ENCODE measurements around the gene SCN8A.
A peak's percentile ranks its signal among the peaks of the same experiment; 100 is the strongest.

Gene SCN8A

DNA sequence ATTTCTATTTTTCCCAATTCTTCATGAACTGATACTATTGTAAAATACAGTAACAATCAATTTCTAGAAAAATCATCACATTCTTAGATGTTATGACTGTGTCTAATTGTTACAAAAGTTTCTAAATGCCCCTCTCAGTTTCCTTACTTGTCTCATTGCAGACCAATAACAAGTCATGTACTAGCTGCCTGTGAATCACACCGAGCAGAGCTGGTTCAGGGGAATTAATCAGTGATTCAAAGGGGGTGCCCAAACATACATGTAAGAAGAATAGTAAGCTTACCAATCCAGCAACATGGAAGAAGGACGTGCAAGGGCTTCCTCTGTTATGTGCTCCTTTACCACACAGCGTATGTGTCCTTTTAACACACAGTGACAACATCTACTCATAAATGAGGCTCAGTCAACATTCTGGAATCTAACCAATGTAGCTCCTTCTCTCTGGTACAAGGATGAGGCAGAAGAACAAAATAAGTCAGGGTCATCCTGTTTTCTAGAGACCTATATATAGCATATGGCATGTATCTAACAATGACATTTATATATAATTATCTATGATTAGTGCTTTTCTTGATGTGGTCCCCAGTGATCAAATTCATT, 126.4 kb downstream of the SCN8A start:
- DNase-seq (ENCODE audit: low spot score): no peak

DNA sequence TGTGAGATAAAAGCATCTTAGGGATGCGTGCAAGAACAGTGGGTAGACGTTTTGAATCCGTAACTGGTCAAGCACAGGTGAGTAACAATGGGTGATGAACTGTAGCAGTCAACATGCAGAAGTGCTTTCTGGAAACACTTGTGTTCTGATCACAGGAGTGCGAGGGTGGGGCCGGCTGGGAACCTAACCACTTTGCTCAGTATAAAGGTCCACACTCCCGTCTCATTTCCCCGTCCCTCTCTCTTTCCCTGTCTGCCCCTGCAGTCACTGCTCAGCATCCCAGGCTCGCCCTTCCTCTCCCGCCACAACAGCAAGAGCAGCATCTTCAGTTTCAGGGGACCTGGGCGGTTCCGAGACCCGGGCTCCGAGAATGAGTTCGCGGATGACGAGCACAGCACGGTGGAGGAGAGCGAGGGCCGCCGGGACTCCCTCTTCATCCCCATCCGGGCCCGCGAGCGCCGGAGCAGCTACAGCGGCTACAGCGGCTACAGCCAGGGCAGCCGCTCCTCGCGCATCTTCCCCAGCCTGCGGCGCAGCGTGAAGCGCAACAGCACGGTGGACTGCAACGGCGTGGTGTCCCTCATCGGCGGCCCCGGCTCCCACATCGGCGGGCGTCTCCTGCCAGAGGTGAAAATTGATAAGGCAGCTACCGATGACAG, 130.4 kb downstream of the SCN8A start:
- DNase-seq (ENCODE audit: low spot score): peak; percentile 26

DNA sequence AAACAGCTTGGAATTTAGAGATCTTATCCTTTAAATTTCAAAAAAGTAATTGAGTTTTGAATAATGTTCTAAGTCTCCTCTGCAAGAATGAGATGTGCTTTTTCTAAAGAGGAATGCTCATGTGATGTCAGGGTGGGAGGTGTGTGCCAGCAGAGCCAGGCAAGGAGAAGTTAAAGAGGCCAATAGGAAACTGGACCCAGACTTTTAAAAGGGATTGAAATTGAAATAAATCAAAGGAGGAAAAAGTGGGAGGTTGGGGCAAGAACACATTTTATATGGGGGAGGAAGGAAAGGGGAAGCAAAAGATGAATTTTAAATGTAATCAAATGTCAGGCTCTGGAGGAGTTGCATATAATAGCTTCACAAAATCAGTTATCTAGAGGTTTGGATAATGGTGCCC, 131.4 kb downstream of the SCN8A start:
- DNase-seq (ENCODE audit: low spot score): no peak

DNA sequence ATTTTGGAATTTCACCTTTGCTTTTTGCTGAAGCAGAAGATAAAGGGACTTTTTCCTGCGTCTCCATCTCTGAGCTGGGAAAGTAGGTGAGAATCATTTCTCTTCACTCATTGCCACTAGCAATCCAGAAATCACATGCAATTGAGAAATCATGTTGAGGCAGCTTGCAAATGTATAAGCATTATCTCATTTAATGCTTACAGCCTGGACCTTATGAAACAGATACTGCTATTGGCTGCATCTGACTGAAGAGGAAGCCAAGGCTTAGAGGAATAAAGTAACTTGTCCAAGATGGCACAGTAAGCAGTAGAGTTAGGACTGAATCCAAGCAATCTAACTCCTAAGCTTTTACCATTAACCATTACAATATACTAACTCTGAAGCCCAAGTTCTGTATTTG, 135.1 kb downstream of the SCN8A start:
- DNase-seq (ENCODE audit: low spot score): no peak

DNA sequence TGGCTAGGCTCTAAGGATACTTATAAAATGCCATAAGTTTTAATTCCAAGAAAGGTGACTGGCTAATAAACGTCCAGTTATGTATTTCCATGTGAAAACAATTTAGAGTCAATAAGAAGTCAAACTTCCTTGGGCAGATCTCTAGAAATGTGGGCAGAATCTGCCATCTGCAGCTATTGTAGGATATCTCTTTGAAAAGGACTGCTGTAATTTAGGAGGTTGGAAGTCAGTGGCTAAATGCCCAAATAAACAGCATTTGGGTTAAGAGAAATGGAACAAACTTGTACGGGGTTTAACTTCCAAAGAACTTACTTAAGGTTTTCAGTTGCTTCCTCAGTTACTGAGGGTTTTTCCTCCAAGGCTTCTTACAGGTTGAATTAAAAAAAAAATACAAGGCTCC, 135.9 kb downstream of the SCN8A start:
- DNase-seq (ENCODE audit: low spot score): no peak

DNA sequence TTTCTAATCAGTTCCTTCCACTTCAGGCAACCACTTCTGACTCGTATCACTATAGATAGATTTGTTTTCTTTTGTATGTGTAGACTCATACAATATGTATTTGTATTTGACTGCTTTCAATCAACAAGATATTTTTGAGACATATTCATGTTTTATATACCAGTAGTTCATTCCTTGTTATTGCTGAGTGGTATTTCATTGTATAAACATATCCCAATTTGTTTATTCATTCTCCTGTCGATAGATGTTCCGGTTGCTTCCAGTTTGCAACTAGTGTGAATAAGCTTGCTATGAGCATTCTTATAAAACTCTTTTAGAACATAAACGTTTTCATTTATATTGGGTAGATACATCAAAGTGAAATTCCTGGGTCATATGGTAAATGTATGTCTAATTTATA, 138.3 kb downstream of the SCN8A start:
- no peak for DNase-seq (ENCODE audit: low spot score)

DNA sequence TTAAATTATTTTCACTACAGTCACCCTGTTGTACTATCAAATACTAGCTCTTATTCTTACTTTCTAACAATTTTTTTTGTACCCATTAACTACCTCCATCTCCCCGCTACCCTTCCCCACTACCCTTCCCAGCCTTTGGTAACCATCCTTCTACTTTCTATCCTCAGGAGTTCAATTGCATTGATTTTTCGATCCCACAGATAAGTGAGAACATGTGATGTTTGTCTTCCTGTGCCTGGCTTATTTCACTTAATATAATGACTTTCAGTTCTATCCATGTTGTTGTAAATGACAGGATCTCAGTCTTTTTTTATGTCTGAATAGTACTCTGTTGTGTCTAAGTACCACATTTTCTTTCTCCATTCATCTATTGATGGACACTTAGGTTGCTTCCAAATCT, 139.7 kb downstream of the SCN8A start:
- DNase-seq (ENCODE audit: low spot score): no peak

DNA sequence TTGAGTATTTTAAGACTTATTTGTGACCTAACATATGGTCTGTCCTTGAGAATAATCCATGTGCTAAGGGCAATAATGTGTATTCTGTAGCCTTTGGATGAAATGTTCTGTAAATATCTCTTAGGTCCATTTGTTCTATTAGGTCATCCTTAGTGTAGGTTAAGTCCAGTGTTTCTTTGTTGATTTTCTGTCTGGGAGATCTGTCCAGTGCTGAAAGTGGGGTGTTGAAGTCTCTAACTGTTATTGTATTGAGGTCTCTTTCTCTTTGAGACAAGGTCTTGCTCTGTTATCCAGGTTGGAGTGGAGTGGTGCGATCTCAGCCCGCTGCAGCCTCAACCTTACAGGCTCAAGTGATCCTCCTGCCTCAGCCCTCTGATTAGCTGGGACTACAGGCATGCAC, 149.5 kb downstream of the SCN8A start:
- no peak for DNase-seq (ENCODE audit: low spot score)

DNA sequence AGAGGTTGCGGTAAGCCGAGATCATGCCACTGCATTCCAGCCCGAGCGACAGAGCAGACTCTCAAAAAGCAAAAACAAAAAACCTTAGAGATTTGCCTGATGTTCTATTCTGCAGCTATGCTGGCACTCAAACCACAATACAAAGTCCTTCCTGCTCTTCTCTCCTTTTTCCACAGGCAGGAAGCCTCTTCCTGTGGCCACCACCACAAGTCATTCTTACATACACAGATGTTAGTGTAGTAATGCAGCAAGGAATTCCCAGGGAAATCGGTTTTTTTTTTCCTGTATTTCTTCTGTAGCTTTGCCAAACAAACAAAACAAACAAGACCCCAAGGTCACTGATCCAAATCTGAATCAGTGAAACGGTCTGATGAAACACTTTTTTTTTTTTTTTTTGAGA, 153.2 kb downstream of the SCN8A start:
- no peak for DNase-seq (ENCODE audit: low spot score)

DNA sequence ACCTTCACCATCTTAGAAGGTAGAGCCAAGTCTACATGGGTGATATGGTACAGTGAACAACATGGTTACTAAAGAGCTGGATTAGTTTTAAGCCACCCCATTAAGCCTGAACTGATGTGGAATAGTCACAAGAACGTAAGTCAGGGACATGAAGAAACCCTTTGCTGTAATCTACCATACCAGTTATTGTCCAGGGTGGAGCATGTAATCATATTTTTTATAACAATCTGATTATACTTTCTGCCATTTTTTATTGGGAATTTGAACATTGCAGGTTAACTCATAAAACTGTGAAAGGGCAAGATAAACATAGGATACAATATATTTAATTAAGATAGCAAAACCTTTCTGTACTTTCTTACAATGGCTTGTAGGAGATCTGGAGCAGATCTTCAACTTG, 153.9 kb downstream of the SCN8A start:
- no peak for DNase-seq (ENCODE audit: low spot score)

DNA sequence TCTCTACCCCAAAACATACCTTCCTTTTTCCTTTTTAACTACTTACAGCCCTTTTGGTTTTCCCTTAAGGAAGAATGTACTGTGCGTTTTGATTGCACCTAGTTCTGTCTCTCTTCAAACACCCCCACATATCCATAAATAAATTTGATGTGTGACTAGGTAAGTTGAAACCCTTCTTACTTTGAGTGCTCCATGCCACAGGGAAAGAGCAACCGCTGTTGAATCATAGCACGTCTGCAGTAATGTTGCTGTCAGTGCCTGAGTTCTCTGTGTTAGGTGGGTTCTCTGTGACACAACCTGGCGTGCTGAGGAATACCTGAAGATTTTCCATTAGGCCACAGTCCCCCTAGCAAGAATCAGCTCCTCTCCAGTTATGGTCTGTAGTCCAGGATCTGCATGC, 155.4 kb downstream of the SCN8A start:
- DNase-seq (ENCODE audit: low spot score): no peak

DNA sequence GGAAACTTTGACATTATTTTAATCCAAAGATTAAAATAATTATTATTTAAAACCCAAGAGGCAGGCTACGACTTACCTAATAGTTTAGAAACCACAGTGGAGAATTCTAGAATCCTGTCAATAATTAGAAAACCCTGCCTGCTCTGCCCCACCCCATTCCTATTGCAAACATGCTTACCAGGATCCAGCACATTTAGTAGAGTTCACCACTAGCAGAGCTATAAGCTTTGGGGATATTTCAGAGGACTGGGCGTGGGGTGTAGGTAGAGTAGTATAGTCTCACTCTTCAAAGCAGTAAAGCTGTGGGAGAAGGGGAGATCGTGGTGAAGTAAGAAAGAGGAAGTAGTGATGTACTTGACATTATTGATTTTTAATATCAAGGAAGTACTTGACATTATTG, 157.2 kb downstream of the SCN8A start:
- DNase-seq (ENCODE audit: low spot score): no peak

DNA sequence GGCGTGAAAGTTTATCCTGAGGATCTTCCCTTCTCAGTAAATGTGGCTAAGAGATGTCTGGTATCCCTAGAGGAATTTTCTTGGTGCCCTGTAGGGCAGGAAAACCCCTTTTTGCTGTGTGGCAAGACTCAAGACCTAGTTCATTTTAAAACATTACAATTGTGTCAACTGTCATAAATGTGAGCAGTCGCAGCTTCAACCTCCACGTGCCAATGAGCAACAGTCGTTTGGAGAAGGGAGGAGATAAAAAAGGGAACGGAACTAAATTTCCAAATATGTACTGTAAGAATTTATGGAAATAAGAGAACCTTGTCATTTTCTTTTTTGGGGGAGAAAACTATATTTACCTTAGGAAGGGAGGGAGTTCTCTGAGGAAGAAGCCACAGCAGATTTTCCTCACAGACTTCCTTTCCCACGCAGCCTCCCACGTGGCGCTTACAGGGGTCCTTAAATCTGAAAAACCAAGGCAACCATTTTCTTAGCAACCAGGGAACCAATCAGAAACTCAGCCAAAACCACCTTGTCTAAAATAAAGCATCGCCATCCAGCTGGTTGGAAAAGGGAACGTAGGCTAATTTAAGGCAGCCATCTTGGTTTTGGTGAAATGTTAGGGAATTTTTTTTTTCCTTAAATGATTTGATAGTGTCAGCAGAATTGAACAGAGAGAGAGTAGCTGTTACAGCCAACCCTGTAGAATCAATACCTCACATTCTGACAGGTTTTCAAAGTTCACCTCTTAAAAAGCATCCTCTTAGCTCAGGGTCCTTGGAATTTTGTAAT, 158.4 kb downstream of the SCN8A start:
- DNase-seq (ENCODE audit: low spot score): no peak

DNA sequence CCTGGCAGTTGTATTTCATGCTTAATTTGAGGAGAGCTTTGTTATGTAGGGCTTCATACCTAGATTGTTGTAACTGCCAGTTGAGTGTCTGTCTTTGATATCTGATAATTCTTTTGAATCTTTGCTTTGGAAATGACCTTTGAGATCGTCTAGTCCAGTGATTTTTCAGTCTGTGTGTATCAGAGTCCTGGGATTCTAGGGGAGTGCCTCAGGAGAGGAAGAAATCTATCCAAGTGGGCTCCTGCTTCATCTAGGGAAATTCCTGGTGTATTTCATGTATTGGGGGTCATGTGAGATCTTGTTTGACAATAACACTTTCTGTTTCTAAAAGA, 158.9 kb downstream of the SCN8A start:
- no peak for DNase-seq (ENCODE audit: low spot score)

DNA sequence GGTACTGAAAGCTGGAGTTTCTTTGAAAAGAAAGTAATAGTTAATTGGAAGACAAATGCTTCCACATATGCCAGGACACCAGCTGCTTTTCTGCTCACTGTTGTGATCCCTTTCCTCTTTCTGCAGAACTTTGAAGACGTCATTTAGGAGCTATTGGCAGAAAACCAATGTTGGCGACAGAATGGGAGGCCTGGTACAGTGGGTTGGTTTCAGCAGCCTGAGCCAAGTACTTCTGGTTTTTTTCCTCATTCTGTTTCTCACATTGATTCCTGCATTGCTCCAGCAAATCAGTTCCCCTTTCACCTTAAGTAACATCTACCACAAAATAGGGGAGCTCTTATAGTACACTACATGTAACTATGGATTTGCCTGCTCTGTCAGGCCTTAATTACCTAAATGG, 160.6 kb downstream of the SCN8A start:
- DNase-seq (ENCODE audit: low spot score): peak; percentile 86

DNA sequence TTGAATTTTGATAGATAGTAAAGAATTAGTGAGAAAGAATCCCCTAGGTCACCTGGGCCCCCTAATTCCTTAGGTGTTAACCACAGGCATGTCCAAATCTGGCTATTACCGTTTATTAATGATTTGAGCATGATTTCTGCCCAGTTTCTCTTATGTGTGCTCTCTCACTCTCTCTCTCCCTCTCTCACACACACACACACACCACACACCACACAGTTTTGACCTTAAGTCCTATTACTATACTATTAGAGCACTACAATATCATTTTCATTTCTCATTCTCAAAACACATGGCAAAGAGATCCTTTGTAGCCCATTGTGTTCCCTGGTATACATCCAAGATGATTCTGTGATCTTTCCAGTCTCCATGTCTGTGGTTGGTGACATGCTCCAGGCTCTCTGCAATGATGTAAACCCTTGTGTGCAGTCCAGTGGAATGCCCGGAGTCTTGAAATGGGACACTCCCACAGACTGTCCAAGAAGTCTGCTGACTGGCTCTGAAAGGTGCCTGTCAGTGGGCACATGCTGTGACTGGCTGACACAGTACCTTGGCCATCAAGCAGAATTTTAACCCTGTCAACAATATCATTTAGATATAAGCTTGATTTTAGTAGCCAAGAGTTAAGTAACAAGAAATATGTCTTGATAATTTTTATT, 161.3 kb downstream of the SCN8A start:
- DNase-seq (ENCODE audit: low spot score): peak; percentile 96

DNA sequence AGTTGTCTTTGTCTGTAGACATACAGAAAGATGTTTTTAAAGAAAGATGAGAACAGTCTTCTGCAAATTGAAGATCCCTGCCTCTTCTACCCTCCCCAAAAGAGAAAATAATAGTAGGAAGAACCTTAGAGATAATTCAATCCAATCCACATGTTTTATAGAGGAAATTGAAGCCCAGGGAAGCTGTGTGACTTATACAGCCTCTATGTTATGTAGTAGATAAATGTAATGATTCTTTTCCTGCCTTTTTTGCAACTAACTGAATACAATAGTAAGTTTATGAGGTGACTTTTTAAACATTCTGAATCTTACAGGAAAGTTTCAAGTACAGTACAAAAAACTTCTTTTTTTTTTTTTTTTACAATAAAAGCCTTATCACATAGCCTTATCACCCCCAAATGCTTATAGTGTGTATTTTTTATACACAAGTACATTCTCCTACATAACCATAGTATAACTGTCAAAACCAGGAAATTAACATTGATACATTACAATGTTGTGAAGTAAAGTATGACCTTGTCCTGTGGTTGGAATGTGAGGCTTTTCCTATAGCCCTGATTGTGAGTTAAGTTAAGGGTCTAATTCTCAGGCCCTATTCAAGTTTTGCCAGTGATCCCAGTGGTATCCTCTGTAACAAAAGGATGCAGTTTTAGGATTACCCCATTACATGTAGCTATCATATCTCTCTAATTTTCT, 163.1 kb downstream of the SCN8A start:
- DNase-seq (ENCODE audit: low spot score): no peak

DNA sequence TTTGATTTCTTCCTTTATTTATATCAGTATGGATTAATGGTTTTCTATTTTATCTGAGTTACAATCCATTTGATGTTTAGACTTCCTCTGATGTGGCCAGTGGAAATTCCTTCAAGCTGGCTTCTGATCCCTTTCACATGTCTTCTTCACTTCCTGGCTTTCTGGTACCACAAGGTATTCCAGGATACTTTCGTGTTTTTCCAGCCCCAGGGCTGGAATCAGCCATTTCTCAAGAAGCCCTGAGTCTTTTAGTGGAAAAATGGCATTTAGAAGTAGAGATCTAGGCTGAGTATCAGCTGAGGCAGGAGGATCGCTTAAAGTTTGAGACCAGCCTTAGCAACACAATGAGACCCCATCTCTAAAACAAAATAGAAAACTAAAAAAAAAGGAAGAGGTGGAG, 164.2 kb downstream of the SCN8A start:
- no peak for DNase-seq (ENCODE audit: low spot score)

DNA sequence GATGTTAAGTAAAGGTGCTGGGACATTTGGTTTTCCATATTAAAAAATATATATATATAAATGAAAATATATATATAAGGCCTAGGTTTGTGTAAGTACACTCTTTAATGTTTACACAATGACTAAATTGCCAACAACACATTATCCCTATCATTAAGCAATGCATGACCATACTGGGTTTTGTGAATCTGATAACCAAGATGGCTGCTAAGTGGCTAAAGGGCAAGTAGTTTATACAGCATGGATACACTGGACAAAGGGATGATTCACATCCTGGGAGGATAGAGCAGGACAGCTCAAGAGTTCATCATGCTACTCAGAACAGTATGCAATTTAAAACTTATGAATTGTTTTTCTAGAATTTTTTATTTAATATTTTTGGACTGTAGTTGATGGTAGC, 168.1 kb downstream of the SCN8A start:
- DNase-seq (ENCODE audit: low spot score): no peak

DNA sequence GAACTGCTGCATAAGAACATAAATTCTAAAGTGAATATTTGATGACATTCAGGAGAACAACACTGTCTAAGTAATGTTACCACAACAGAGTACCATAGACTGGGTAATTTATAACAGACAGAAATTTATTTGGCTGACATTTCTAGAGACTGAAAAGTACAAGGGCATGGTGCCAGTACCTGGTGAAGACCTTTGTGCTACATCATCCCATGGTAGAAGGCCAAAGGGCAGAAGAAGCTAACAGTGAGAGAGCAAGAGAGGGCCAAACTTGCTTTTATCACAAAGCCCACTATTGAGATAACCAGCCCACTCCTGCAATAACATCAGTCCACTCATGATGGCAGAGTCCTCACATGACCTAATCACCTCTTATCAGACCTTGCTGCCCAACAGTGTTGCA, 168.7 kb downstream of the SCN8A start:
- no peak for DNase-seq (ENCODE audit: low spot score)

DNA sequence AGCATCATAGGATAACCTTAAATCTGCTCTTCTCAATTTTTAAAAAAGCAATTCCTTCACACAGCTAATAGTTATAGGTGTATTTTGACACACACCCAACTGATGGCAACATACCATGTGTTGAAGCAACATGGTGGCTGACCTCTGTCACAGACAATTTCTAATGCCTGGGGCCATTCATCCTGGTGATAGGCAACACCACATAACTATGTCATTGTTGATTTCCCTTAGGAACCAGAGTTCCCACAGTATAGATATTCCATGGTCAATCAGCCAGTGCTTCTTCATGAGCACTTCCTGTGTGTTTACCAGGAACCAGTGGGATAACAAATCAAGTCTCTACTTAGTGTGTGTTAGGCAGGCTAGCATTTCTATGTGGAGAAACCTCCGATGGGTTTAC, 169.2 kb downstream of the SCN8A start:
- DNase-seq (ENCODE audit: low spot score): no peak

DNA sequence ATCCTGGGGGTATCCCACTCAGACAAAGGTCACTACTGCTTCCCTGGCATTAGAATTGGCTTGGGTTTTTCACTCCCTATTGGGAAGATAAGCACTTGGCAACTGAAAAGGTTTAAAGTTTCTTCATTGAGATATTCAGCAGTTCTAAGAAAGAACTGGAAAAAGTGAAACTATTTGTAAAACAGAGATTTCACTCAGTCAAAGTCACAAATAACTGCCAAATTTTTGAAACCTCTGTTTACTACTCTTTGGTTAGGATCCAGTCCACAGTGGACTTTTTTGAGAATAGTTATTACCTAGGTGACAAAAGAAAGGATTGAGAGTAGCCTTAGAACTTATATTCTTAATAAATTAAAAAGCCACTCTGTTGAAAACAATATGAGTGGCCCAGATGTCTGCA, 172.7 kb downstream of the SCN8A start:
- no peak for DNase-seq (ENCODE audit: low spot score)

Measured in globus pallidus (tissue), 1 donor.